ENCODE results near the gene FOXI1.

Gene FOXI1

DNA sequence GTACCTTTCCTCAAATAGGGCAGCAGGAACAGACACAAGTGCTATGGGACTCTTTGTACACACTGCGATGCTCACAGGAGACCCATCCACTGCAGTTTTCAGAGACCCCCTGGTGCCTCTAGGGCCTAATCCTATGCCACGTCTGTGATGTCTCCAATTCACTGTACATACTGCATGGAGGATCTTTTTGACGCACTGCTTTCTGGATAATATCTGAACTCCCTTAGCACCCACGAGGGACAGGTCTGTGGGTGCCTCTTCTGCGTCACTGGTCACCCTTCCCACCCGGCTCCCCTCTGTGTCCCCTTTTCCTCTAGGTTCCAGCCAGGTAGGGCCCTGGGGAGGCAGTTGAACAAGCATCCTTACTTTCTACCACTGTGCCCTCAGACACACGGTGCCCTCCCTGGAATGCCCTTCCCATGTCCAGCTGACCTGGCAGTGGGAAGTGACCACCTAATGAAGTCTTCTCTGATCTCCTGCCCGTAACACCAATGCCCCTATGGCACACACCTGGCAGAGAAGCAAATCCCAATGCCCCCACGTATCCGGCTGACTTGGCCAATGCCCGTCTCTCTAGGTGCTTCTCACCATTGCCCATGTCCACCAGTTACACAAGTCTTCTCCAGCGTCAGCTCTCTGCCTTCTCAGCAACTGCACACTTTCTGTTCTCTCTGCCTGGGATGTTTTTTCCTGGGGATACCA, 41.5 kb downstream of the FOXI1 start:
- TF ChIP-seq GATA3 (IDR thresholded peaks at IDR 0.05; ENCODE audit: low read depth, low read length), result no peak
- TF ChIP-seq GATA2 (IDR thresholded peaks at IDR 0.05; ENCODE audit: low read depth, low read length), result no peak

DNA sequence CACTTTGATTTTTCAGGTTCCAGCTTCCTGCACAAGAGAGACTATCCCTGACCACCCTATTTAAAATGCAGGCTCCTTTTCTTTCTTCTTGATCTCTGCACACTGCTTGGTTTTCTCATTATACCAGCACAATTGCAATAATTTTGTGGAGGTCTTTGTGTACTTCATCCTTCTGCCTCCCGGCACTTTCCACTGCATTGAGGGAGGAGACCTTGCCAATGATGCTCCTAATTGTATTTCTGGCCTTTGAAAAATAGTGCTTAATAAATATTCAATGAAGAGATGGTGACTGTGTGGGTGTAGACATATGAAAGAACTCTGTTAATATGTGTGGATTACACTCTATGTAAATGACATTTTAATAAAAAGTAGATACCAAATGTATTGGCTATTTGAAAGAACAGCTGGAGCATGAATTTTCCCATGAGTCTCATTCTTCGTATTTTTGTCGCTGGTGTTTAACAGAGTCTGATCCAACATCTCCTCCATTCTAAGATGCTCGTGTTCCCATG, 42.1 kb downstream of the FOXI1 start:
- no peak for TF ChIP-seq GATA2 (IDR thresholded peaks at IDR 0.05; ENCODE audit: low read depth, low read length)
- no peak for TF ChIP-seq GATA3 (IDR thresholded peaks at IDR 0.05; ENCODE audit: low read depth, low read length)

DNA sequence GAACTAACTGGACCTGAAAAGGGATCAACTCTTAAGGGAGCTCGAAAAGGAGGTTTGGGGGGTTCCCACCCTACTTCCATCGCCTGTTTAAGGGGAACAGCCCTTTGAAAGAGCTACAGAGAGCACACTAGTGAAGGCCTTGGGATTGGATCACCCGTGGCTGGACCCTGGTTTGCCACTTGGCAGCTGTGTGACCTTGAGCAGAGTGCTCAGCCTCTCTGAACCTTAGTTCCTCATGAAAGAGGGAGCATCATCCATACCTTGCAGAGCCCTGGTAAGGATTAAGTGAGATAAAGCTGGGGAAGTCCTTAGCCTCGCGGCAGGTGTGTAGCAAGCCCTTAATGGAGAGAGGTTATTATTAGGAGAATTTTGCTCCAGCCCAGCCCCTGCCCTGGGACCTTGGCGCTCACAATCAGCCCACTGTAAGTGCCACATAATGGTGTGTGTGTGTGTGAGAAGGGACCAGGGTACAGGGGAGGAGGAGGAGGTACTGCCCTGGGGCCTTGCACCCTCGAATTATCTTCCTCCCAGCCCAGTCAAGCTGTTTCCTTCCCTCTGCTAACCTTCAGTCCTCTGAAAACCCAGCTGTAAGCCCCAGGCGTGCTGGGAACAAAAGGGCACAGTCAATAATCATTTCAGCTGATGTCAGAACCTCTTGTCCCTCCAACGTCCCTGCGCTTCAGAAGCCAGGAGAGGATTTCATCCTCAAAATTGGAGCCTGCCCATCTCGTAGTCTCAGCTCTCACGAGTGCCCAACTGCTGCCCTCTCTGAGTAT, 42.9 kb downstream of the FOXI1 start:
- no peak for TF ChIP-seq GATA2 (IDR thresholded peaks at IDR 0.05; ENCODE audit: low read depth, low read length)
- no peak for TF ChIP-seq GATA3 (IDR thresholded peaks at IDR 0.05; ENCODE audit: low read depth, low read length)

DNA sequence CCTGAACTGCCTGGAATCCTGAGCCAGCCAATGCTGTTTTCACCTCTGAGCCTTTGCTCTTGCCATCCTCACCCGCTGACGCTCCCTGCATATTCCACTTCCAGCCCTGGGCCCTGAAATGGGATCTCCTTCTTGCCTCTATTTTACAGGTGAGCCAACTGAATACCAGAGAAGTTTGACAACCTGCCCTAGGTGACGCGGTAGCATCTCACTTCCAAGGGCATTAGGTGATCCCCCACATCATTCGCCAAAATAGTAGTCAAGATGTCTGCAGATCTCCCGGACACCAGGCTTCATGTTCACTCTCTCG, 43.5 kb downstream of the FOXI1 start:
- TF ChIP-seq GATA3 (IDR thresholded peaks at IDR 0.05; ENCODE audit: low read depth, low read length) (no peak), GATA2 (IDR thresholded peaks at IDR 0.05; ENCODE audit: low read depth, low read length) (no peak)

DNA sequence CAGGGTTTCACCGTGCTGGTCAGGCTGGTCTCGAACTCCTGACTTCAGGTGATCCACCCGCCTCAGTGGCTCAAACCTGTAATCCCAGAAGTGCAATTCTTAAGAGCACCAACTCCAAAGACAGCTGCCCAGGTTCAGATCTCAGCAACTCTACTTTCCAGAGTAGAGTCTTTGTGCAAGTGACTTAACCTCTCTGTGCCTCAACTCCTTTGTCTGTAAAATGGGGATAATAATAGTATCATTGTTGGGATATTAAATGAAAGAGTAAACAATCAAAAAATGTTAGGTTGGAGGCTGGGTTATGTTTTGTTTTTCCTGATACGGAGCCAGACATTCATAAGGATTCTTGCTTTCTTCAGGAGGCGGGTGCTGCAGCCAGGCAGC, 45.0 kb downstream of the FOXI1 start:
- no peak for TF ChIP-seq GATA2 (IDR thresholded peaks at IDR 0.05; ENCODE audit: low read depth, low read length)
- no peak for TF ChIP-seq GATA3 (IDR thresholded peaks at IDR 0.05; ENCODE audit: low read depth, low read length)

DNA sequence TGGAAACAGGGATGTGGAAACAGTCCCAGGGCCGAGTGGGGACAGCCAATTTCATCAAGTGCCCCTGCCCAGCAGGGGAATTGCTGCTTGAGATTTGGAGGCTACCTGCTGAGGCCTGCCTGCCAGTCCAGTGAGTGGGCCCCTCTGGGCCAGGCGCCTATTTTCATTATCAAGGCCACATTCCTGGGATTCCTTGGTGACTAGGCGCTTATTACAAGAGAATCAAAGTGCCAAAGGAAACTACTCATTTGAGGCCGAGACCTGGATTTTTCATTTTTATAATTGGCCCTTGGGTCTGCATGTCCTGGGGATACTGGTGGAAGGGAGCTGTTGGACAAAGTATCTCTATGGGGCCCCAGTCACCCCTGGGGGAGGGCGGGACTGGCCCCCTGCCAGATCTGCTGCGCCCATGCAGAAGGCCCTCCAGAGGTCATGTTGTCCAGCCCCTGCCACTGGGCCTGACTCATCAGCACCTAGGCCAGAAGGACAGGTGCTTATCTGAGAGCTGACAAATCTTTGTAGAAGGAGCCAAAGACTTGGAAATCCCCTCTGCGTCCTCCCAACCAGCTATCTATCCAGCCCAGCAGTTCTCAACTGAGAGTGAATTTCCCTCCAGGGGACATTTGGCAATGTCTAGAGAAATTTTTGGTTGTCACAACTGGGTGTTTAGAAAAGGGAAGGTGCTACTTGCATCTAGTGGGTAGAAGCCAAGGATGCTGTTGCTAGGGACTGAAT, 45.6 kb downstream of the FOXI1 start:
- no peak for TF ChIP-seq GATA2 (IDR thresholded peaks at IDR 0.05; ENCODE audit: low read depth, low read length)
- TF ChIP-seq GATA3 (IDR thresholded peaks at IDR 0.05; ENCODE audit: low read depth, low read length), result no peak

DNA sequence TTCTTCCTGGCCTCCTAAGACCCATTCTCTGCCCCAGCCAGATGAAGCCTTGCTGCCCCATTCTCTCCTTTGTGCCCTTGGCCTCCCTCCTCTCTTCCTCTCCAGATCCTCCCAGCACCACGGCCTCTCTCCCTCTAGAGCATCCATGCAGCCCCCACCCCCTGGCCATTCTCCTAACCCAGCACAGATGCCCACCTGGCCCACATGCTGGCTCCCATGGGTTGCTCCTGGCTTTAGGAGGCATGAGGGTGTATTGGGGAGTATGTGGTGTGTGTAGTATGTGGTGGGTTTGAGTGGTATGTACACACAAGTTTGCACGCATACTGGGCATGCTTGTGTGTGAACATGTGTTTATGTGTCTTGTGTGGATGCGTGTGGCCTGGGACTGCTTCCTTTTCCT, 47.1 kb downstream of the FOXI1 start:
- TF ChIP-seq GATA3 (IDR thresholded peaks at IDR 0.05; ENCODE audit: low read depth, low read length) (no peak), GATA2 (IDR thresholded peaks at IDR 0.05; ENCODE audit: low read depth, low read length) (no peak)

DNA sequence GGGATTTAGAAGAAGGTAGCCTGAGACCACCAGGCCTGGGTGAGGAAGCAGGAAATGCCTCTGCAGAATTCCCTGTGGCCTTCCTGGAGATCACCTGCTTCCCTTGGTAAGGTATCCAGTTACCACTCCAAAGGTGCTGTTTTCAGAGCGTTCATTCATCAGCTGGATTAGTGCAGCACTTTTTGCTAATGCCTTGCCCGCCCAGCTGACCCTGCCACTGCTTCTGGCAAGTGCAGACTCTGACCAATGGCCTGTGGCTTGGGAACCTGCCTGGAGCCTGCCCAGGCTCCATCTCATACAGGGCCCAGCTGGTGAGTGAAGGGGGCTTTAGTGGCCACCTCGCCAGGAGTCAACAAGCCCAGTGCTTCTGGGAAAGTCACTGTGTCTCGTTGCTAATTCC, 48.6 kb downstream of the FOXI1 start:
- TF ChIP-seq GATA2 (IDR thresholded peaks at IDR 0.05; ENCODE audit: low read depth, low read length), result no peak
- TF ChIP-seq GATA3 (IDR thresholded peaks at IDR 0.05; ENCODE audit: low read depth, low read length), result no peak

DNA sequence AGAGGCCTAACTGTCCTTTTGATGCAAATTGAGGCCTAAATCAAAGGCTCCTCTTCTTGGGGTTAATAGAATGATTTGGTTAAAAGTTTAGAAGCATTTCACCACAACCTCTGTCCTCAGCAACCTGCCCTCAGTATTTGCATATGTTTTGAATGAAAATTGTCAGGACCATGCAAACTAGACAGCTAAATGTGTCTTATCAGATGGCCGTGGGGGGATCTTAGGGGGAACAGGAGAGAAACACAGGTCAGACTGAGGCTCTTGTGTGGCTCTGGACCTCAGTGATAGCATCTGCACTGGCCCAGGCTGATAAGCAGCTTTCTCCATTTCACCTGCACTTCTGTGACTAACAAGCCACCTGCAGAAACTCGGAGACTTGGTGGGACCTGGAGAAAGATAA, 49.0 kb downstream of the FOXI1 start:
- TF ChIP-seq GATA3 (IDR thresholded peaks at IDR 0.05; ENCODE audit: low read depth, low read length) (peak; percentile 80), GATA2 (IDR thresholded peaks at IDR 0.05; ENCODE audit: low read depth, low read length) (peak; percentile 77)

DNA sequence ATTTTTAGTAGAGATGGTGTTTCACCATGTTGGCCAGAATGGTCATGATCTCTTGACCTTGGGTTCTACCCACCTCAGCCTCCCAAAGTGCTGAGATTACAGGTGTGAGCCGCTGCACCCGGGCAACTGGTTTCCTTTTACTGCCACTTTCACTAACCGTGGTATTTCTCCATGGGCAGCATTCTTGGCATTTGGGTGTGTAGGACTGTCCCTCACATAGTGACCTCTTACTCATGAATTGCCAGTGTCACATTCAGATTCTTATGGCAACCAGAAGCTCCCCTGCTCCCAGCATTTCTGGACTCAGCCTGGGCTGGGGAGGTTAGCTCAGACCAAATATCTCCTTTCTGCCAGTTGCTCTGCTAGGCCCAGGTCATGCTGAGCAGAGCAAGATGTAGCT, 50.1 kb downstream of the FOXI1 start:
- TF ChIP-seq GATA2 (IDR thresholded peaks at IDR 0.05; ENCODE audit: low read depth, low read length) (no peak), GATA3 (IDR thresholded peaks at IDR 0.05; ENCODE audit: low read depth, low read length) (no peak)

DNA sequence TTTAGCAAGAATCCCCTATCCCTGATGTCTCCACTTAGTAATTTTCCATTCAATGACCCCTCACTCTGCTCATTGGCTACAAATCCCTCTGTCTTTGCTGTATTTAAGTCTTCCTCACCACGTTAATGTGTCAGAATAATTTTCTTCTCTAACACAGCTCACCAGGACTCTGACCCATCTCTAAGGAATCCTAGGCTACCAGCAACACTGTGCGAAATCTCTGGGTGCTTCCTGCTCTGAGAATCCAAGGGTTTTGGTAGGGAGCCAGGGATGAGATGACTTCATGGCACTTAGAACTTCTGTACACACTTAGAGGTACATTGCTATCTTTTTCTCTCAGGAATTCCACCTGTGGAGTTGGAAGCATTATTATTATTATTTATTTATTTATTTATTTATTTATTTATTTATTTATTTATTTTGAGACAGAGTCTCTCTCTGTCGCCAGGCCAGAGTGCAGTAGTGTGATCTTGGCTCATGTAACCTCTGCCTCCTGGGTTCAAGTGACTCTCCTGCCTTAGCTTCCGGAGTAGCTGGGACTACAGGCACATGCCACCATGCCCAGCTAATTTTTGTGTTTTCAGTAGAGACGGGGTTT, 53.5 kb downstream of the FOXI1 start:
- TF ChIP-seq GATA2 (IDR thresholded peaks at IDR 0.05; ENCODE audit: low read depth, low read length) (no peak), GATA3 (IDR thresholded peaks at IDR 0.05; ENCODE audit: low read depth, low read length) (no peak)
